Hematopoietic multipotent progenitor cell treated with erythropoietin and hydrocortisone succinate and interleukin-3 and kit ligand, for 17 days (in vitro differentiated cells): ENCODE data around the gene TMEM92.

Source experiments
- DNase-seq: peaks from one replicate; pipeline ENCODE4 v3.0.0-alpha.2; 2015; ENCODE audit warnings: low spot score

The TMEM92 gene

DNA sequence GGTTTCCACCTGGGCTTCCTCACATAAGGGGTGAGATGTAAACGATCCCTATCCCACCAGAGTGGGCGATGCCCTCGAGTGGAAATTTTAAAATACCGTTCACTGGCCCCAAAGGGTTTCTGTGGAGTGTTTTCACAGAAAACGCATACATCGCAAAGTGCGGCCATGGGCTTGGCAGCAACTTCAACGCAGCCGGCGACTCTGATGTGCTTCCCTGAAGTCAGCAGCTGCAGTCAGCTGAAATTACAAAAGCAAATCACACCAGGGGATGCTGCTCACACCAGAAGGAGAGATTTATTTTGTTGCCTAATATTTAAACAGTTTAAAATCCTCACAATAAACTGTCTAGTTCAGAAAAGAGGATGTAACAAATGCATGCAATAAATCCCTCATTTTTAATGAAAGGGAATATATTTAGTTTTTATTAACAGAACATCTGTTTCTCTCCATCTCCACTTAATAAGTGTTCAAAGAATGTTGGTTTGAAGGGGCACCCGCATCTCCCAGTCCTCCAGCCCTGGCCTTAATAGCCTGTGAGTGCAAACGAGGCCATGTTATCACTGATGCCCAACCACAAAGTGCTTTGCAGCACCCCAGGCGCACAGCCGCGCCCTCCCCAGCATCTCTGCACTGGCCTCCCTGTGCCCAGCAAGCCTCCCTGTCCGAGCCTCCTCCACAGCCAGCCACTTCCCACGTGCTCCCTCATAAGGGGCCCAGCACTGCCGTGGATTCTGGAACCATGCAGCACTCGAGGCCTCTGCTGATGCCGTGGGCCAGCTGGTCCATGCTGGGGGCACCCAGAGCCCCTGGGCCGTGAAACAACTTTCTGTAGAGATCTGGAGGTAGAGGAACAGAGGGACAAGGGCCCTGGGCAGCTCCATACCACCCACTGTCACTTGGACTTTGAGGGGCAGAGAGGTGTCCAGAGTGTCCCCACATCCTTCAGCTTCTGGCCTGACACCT lies 54.4 kb downstream of the TMEM92 start:
- DNase-seq: no peak

DNA sequence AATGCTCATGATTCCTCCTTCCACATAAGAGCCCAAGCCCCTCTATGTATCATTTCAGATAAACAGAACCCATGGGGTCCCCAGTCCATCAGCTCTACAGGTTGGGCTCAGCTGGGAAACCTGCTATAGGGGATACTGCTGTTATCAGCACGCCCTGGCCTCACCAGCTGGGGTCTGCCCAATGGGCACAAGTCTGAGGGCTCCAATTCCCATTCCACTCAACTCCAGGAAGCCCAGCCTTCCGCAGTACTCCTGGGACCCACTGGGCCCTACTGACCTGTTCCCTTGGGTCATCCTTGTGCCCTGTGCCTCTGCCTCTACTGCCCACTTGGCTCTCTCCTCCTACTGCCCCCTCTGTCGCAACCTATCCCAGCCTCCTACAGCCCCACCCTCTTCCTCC lies 55.5 kb downstream of the TMEM92 start:
- no peak for DNase-seq

DNA sequence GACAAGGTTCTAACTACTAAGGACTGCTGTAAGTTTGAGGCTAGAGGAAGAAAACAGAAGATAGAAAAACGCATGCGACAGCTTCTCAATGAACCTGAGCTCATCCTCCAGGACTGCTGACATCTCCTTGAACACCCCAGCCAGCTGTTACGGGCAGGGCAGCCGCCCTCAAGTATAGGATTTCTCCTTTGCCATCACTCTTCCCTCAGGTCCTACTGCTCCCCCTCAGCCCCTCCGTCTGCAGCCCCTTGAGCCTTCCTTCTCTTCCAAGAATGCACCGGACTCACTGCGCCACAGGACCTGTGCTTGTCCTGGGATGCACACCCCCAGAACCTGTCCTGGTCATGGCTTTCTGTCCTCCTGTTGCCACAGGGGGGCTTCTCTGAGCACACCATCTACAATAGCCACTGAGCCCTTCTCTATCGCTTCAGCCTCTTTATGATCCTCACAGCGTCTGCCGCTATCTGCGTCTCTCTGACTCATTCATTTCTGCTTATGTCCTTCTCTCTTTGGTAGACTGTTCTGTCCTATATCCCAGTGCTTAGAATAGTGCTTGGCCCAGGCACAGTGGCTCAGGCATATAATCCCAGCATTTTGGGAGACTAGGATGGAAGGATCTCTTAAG lies 56.0 kb downstream of the TMEM92 start:
- DNase-seq: no peak
